HG02571 (cell line): Measurements from ENCODE around the gene NEK10.
"Not testable (repeated sequence)": the region's sequence is repeated elsewhere in the genome, so short reads cannot be mapped to it uniquely, and the experiment has no call there.

Source experiments
- ATAC-seq: cut with Tn5 transposase; IDR thresholded peaks from one replicate; pipeline ENCODE4 v1.9.1; 2021; ENCODE audit warnings: mild to moderate bottlenecking, moderate library complexity; ENCODE audit not compliant: unreplicated experiment

Gene NEK10, protein sequence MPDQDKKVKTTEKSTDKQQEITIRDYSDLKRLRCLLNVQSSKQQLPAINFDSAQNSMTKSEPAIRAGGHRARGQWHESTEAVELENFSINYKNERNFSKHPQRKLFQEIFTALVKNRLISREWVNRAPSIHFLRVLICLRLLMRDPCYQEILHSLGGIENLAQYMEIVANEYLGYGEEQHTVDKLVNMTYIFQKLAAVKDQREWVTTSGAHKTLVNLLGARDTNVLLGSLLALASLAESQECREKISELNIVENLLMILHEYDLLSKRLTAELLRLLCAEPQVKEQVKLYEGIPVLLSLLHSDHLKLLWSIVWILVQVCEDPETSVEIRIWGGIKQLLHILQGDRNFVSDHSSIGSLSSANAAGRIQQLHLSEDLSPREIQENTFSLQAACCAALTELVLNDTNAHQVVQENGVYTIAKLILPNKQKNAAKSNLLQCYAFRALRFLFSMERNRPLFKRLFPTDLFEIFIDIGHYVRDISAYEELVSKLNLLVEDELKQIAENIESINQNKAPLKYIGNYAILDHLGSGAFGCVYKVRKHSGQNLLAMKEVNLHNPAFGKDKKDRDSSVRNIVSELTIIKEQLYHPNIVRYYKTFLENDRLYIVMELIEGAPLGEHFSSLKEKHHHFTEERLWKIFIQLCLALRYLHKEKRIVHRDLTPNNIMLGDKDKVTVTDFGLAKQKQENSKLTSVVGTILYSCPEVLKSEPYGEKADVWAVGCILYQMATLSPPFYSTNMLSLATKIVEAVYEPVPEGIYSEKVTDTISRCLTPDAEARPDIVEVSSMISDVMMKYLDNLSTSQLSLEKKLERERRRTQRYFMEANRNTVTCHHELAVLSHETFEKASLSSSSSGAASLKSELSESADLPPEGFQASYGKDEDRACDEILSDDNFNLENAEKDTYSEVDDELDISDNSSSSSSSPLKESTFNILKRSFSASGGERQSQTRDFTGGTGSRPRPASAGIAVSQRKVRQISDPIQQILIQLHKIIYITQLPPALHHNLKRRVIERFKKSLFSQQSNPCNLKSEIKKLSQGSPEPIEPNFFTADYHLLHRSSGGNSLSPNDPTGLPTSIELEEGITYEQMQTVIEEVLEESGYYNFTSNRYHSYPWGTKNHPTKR

DNA sequence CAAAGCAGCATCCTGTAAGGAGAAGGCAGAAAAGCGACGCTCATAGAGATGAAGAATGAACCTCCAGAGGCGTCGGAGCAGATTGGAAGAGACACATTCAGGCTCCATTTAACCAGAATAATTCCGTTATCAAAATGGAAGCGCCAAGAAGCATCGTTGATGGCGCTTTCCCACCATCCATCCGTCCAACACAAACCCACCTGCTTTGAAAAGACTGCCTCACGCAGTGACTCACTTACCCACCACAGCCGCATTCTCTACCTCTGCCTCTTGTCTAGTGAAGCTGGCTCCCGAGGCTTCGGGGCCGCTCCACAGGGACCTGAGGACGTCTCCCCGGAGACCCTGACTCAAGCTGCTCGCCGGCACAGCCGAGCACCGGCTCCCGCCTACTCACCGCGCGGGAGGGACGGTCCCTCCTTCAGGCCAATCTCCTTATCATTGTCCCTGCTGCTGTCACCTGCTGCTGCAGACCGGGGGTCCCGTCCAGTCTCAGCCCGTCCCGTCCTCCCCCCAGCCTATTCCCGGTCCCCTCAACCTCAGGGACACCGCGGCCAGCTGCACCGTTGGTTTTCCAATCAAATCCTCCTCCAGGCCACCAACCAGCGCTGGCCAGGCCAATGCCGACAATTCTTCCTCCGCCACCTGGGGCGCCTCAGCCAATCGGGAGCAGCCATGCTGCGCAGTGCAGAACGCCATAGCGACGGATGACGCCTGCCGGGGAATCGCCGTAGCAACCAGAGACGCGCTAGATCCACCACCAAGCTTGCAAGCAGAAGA lies at the start of gene NEK10:
TSS of gene NEK10 (minus strand) at position 553 of the 777 bp plus-strand sequence. CDS start 16,501 bp downstream, outside the sequence.
- ATAC-seq: peak; percentile 100

DNA sequence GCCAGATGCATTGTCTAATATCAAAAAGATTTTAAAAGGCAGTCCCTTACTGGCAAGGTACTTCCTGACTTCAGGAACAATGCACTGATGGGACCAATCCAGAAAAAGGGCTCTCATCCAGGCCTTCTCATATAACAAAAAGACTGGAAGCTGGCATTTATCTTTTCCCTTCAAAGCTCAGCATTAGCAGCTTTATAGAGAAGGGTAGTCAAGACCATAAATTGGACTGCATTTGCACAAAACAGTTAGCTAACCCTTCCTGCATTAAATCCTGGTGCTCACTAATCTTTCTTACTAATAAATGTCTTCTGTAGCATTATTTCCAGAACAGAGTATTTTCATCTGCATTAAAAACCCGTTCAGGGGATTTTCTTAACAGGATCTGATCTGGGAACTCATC lies 46.0 kb upstream of the NEK10 start:
- no peak for ATAC-seq

DNA sequence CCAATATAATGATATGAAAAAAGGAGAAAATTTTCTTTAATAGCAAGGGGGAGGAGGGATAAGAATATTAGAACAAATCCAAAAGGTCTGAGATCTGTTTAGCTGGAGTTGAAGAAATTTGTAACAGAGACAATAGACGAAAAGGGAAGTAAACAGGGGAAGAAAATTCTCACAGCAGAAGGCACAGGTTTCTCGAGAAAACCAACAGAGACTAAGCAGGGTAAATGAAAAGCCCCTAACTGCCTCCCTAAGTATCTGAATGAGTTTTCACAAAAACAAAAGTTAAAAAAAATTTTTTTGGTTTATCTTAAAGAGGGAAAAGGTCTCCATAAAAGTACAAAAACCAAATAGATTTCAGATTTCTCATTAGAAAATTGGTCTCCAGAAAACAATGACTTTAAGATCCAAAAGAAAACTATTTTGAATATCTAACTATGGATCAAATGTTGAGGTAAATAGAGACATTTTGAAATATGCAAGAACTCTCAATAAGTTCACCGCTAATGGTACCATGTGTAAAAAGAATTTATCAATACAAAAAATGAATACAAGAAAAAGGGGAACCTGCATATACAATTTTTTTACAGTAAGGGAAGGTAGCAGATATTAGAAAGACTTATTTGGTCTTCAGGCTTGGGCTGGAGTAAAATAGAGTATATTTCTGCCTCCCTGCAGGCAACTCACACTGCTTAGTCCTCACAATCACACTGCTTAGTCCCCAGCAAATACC lies 23.9 kb upstream of the NEK10 start:
- ATAC-seq: peak; percentile 80

DNA sequence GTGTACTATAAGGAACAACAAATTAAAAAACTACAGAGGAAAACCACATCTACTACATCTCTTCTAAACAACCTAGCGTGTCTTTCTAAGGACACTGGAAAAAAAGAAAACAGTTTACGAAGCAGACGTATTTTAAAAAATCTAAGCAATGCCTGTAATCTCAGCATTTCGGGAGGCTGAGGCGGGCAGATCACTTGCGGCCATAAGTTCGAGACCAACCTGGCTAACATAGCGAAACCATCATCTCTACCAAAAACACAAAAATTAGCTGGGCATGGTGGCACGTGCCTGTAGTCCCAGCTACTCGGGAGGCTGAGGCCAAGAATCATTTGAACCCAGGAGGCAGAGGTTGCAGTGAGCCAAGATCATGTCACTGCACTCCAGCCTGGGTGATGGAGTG lies 23.2 kb upstream of the NEK10 start:
- ATAC-seq: not testable (repeated sequence)

DNA sequence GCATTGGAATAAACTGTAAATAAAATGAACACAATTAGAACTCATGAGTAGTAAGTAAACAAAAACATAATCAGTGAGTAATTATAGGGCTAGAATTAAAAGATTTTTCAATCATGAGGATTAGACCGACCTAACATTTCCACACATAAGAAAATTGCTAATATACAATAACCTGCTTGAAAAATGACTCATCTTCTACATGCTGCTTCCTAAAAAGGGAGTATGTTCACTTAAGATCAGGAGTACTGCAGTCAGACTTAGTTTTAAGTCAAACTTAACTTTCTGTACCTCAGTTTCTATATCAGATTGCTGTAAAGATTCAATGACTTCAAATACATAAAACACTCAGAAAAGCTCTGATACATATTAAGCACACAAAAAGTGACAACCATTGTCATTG lies 22.6 kb upstream of the NEK10 start:
- no peak for ATAC-seq

DNA sequence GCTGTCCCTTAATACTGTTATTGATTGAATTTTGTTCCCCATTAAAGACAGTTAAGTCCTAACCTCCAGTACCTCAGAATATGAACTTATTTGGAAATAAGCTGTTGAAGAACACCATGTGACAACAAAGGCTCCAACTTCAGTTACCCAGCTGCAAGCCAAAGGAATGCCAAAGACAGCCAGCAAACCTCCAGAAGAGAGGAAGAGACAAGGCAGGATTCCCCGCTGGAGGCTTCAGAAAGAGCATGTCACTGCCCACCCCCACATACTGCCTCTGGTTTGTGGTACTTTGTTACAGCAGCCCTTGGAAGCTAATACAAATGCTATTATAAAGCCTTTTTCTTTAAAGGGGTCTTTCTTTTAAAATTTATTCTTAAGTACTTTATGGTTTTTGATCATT lies 18.4 kb upstream of the NEK10 start:
- no peak for ATAC-seq

DNA sequence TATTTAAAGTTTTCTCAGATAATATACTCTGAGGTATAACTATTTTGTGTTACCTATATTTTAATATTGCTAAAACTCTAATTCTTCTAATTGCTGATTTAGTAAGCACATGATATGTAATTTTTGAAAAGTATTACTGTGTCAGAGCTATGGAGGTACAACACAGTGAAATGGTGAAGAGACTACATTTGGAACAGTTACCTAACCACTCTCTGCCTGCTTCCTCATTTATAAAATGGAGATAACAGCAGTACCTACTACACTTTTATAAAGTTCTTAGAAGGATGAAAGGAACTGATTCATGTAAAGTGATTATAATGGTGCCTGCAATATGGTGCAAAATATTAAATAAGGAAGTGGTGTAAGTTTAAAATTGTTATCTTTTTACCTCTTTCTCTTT lies 16.3 kb upstream of the NEK10 start:
- ATAC-seq: no peak

DNA sequence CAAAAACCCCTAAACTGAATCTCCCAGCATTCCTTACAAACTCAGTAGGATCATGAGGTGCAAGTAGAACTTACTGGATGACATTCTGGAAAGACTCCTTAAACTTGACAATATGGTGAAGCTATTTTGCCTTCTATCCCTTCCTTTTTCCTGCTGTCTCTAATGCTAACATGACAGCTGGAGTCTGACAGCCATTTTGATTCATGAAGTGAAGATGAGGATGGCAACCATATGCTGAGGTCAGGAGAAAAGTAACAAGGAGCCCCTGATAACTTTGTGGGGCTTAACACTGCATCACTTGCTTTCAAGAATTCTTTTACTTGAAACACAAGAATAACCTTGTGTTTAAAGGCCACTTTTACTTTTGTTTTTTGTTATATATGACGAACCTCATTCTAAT lies 15.0 kb upstream of the NEK10 start:
- ATAC-seq: no peak

DNA sequence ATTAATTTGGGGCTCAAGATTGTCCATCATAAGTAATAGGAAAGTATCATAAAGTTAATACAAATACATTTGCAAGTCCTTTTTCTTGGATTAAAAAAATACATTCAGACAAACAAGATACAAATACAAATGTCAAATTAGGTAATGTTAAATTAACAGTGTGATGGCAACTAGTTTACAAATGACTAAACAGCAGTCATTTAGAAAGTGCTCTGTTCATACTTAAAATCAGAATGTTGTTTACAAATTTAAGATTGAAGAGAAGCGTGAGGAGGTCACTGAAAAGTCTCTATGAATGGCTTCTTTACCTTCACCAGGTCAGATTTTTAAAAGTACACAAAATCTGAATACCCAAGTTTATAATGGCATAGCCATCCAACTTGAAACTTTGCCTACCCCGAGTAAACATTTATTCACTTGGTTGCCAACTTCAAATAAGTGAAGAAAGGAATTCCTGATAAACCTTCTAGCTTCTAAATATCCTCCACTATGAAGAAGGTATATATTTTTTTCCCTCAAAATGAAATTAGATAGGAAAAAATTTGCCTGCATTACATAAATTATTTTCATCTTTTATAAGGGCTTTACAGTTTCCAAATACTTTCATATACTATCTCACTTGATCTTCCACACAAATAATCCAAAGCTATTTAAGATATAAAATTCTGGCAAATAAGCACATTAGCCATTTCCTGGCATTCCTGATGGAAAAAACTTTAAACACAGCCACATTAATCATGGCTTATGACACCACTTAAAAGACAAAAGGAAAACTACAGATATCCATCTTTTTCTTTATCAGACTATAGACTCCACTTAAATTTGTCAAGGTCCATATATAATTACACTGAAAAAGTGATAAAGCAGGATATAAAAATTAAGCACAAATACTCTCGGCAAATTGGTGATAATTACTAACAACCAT lies 11.5 kb upstream of the NEK10 start:
- ATAC-seq: no peak

DNA sequence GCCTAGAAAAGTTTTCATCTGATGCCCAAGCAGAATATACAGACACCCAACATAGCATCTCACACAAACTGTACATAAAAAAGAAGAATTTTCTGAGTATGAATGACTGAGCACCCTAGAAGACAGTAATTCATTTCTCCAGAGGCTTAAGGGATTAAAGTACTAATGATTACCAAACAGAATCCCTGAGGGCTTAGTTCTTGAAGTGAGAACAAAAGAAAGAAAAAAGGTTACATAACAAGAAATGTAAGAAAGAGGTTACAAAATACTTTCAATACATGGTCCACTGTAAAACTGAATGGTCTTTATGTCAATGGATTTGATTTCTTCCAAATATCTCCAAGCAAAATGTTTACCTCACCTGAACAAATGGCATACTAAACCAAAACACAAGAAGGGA lies 9.1 kb upstream of the NEK10 start:
- no peak for ATAC-seq

DNA sequence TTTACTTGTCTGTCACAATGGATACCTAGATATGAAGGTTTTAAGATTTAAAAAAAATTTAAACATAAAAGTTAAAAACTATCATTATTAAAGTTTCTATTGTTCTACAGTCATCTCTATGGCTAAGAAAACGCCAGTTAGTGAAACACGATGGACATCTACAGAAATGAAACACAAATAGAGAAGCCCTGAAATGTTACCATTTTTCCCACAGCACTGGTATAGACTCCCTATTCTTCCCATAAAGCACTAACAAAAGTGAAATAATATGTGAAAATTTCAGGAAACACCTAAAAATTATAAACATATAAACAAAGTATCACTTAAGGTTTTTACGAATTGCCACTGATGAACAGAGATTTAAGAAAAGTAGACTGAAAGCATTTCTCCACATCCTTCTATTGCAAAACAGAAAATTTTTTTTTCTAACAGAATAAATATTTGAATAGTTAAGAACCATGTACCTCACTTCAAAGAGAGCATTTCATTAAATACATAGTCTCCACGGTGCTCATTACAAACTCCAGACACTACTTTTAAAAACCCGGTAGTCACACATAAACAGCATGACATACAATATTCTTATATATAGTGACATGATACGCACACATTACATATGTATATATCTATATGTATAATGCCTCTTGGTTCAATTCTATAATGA lies 7.1 kb upstream of the NEK10 start:
- no peak for ATAC-seq

DNA sequence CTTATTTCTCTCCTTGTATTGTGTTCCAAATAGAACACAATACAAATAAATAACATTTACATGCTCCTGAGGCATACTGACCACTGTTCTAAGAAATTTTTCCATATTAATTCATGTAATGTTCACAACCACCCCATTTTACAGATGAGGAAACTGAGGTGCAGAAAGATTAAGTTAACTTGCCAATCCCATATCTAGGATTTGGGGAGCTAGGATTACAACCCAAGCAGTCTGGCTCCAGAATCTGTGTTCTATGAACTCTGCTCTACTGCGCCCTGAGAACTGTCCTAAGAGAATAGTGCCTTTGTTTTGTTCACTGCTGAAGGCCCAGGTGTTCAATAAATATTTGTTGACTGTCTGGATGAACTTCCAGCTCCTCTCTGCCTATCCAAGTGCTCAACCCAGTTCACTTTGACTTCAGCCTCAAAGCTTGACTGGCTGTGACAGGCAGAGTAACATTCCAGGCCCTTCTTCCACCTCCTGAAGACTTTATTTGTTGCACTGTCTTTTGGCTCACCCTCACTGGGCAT lies 3.1 kb downstream of the NEK10 start:
- ATAC-seq: no peak

DNA sequence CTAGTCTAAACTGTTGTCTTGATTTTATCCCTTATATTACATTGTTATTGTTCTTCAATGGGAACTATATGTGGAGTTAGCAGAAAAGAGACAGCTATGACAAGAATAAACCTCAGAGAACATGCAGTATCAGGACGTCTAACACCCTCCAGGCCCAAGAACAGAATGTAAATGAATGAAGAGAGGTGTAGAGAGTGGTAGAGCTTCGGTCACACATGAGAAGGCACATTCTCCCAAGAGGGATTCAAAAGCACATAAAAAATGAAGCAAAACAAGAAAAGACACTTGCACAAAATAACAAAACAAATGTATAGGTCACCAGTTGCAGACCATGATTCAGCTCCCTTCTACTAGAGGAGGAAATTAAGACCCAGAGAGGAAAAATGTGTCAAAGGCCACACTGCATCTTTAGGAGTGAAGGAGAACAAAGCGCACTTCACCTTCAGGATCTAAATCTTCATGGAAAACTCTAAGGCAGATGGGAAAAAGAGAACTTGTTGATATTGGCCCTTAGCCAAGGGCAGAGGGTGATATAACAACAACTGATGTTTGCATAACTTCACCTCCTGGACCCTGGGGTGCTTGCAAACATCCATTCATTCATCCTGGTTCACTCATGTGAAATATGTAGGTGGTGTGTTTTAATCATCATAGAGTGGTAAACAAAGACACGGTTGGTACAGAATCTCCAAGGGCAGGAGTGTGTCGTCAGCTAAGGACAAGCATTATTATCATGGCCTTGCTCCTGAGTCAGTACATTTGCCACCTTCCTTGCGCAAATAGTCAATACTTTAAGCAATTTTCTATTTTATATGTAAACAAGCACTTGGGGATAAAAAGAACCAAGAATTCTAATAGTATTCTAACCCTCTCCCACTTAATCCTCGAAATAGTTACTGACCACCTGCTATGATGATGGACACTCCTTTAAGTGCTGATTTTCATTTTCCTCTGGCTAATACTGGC lies 8.8 kb downstream of the NEK10 start:
- ATAC-seq: peak; percentile 49

DNA sequence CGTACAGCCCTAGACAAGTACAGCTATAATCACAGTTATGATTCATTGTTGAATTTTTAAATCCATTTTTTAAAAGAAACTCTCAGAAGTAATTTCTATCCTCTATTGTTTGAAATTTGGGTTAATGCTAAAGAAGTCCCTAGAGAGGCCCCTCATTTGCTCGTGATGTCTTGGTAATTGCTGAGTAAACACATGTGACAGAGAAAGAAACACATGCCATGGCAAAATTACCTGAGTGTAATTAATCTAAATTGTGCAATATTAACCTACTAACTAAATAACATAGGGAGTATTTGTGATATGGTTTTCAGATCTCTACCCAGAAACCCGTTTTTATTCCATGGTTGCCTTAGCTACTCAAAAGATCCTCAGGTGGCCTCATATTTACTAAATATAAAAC lies 10.8 kb downstream of the NEK10 start:
- ATAC-seq: no peak

DNA sequence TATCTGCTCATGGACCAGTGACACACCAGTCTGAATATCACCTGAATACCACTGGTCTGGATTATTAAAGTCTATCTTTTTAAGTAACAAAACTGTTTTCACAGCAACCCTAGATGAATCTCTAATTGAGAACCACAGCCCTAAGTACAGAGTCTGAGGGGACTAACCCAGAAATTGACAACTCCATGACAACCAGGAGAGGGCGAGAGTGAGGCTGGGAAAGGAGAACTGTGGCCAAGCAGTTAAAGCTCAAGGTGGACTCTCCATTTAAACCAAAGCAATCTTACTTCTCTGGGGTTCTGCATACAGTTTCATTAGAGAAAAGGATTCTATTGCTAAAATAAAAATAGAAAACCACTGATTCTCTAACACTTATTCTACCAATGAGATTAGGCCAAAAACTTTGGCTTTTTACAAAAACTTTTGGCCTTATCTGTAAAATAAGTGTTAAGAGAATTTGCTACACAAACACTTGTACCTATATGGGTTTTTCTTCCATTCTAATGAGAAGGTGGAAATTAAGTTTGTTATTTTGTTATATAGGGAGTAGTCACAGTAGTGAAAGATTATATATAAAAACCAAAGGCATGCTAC lies 11.4 kb downstream of the NEK10 start:
- ATAC-seq: peak; percentile 92

DNA sequence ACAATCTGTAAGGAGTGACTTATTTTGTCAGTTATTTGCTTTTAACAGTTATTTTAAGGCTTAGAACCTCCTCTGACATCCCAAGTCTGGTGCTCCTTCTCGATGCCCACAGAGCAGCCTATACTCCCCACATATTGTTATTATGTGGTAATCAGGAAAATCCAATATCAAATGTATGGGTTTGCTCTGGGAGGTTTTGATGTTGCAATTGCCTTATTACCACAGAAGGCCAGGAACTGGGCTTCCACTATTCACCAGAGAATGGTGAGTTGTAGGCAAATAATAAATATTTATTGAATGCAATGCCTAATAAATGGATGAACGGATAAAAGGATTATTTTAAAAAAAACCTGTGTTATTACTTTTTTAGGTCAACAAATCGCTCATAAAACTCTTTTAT lies 12.2 kb downstream of the NEK10 start:
- ATAC-seq: no peak
